K562 (cell line): Measurements from ENCODE around the gene SNAI1. TPM values are rescaled to one million over a fixed set of nuclear protein-coding genes. Genes with fewer than 3 reads are reported as not detected.
A peak's percentile ranks its signal among the peaks of the same experiment; 100 is the strongest.

Experiments
- CREBBP ChIP-seq: IDR thresholded peaks from one replicate; pipeline ENCODE4 v1.6.1; 2012; ENCODE audit warnings: low read depth, mild to moderate bottlenecking, control low read depth, inconsistent platforms, low read length
- CTBP1 ChIP-seq: fragments of 450-650 bp; IDR thresholded peaks from 2 replicates; pipeline ENCODE4 v1.6.1; 2016; ENCODE audit warnings: borderline replicate concordance
- HDAC2 ChIP-seq: fragments of 450-650 bp; IDR thresholded peaks from 2 replicates; pipeline ENCODE4 v1.6.1; 2016; ENCODE audit warnings: mild to moderate bottlenecking
- HEY1 ChIP-seq: fragments of 250-450 bp; sonication (Bioruptor Pico); IDR thresholded peaks from 2 replicates; pipeline ENCODE4 v1.5.0; 2020; ENCODE audit warnings: mild to moderate bottlenecking, moderate library complexity, borderline replicate concordance
- L3MBTL2 ChIP-seq: fragments of 450-650 bp; IDR thresholded peaks from 2 replicates; pipeline ENCODE4 v1.6.1; 2016; ENCODE audit warnings: mild to moderate bottlenecking, moderate library complexity
- NFRKB ChIP-seq: fragments of 450-650 bp; IDR thresholded peaks from 2 replicates; pipeline ENCODE4 v1.6.1; 2016; ENCODE audit warnings: low read depth
- POLR2A ChIP-seq: fragments of 450-650 bp; conservative IDR thresholded peaks from 2 replicates; pipeline ENCODE4 v1.6.1; 2016
- SNAPC5 ChIP-seq: fragments of 250-450 bp; sonication (Bioruptor Pico); IDR thresholded peaks from 2 replicates; pipeline ENCODE4 v1.8.0; 2021; ENCODE audit warnings: moderate library complexity, mild to moderate bottlenecking, inconsistent platforms
- SRF ChIP-seq, 2 experiments: fragments of 250-450, 450-650 bp in 1 of 2; sonication (Bioruptor Pico) in 1 of 2; sonication (generic) in 1 of 2; formaldehyde crosslinking; IDR thresholded peaks; 2 replicates each; pipeline versions ENCODE4 v1.5.0 to v1.5.1; 2020 to 2022; ENCODE audit warnings: mild to moderate bottlenecking in 1 of 2, missing genetic modification reagents in 1 of 2
- ZNF668 ChIP-seq: fragments of 250-450 bp; sonication (Bioruptor Pico); IDR thresholded peaks from 2 replicates; pipeline ENCODE4 v1.8.0; 2022; ENCODE audit warnings: mild to moderate bottlenecking, inconsistent platforms
- polyA plus RNA-seq, 8 experiments: library from polyadenylated mRNA; depleted of rRNA in 4 of 8; stranded (reverse) in 5 of 8; unstranded in 3 of 8; fragments of >200 nt; fragmentation: Nextera tagmentation in 2 of 8; fragmentation: Illumina TruSeq in 1 of 8; extraction: Ambion mirVana in 2 of 8; extraction: Trizol in 1 of 8; gene quantifications; 2 replicates each; pipeline versions ENCODE4 v1.2.1 to v1.2.3, GENCODE V29; 2011 to 2014; ENCODE audit warnings: inconsistent platforms in 1 of 8, missing spikeins in 1 of 8
- total RNA-seq, 7 experiments: library from RNA; depleted of rRNA in 6 of 7; stranded (reverse); fragments of >200 nt in 6 of 7; fragmentation: Illumina TruSeq in 2 of 7; extraction: Trizol in 2 of 7; gene quantifications; 2 replicates each; pipeline versions ENCODE4 v1.2.1 to v1.2.3, GENCODE V29; 2011 to 2021; ENCODE audit warnings: low replicate concordance in 1 of 7
- TF ChIP-seq, protein P1 (sequence below), 2 experiments: fragments of 450-650 bp; formaldehyde crosslinking in 1 of 2; IDR thresholded peaks; 2 replicates each; pipeline versions ENCODE4 v1.4.0 to v1.6.1; 2014 to 2020; ENCODE audit warnings: mild to moderate bottlenecking in 2 of 2, borderline replicate concordance in 1 of 2, low read depth in 1 of 2
- TF ChIP-seq, protein P2 (sequence below), 2 experiments: fragments of 450-650 bp; IDR thresholded peaks; 2 replicates each; pipeline ENCODE4 v1.6.1; 2016; ENCODE audit warnings: mild to moderate bottlenecking in 2 of 2, borderline replicate concordance in 1 of 2, low read depth in 1 of 2, moderate library complexity in 1 of 2

Gene SNAI1
- total and polyA plus RNA-seq, 9 of the 15 experiments (the other 6 are each of a cell fraction or from before 2014, with no cell fraction given) = 0.32 to 11.6 (median 2.0) TPM

DNA sequence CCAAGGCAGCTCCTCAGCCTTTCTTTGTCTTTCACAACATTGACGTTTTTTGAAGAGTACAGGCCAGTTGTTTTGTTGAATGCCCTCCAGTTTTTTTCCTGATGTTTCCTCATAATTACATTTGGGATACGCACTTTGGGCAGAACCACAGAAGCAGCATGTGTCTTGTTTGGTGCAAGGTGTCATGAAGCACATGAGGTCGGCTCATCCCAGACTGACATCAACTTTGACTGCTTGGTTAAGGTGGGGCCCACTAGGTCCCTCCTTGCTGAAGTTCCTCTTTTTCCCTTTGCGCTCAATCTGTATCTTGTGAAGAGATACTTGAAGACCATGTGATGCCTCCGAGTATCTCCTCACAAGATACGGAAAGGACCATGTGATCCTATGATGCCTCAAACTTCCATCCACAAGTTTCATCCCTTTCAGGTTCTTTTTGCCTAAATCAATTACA, 10.5 kb downstream of the SNAI1 start (continued):
- TF ChIP-seq SNAPC5 (CRISPR knock-in tag) (no peak), HEY1 (CRISPR knock-in tag) (no peak), POLR2A (no peak), NFRKB (no peak), CTBP1 (peak; percentile 99), CREBBP (no peak), L3MBTL2 (peak; percentile 97), SRF (CRISPR knock-in tag; IDR thresholded peaks at IDR 0.05) (no peak), HDAC2 (peak; percentile 79; the same call in 1 of the 2 replicates), ZNF668 (CRISPR knock-in tag) (peak; percentile 75; the same call in 1 of the 2 replicates)
- TF ChIP-seq, protein P1, sequence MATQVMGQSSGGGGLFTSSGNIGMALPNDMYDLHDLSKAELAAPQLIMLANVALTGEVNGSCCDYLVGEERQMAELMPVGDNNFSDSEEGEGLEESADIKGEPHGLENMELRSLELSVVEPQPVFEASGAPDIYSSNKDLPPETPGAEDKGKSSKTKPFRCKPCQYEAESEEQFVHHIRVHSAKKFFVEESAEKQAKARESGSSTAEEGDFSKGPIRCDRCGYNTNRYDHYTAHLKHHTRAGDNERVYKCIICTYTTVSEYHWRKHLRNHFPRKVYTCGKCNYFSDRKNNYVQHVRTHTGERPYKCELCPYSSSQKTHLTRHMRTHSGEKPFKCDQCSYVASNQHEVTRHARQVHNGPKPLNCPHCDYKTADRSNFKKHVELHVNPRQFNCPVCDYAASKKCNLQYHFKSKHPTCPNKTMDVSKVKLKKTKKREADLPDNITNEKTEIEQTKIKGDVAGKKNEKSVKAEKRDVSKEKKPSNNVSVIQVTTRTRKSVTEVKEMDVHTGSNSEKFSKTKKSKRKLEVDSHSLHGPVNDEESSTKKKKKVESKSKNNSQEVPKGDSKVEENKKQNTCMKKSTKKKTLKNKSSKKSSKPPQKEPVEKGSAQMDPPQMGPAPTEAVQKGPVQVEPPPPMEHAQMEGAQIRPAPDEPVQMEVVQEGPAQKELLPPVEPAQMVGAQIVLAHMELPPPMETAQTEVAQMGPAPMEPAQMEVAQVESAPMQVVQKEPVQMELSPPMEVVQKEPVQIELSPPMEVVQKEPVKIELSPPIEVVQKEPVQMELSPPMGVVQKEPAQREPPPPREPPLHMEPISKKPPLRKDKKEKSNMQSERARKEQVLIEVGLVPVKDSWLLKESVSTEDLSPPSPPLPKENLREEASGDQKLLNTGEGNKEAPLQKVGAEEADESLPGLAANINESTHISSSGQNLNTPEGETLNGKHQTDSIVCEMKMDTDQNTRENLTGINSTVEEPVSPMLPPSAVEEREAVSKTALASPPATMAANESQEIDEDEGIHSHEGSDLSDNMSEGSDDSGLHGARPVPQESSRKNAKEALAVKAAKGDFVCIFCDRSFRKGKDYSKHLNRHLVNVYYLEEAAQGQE (IDR thresholded peaks at IDR 0.05; ENCODE audit: borderline replicate concordance) = peak; percentile 34; the same call in 1 of the 2 replicates
- TF ChIP-seq, protein P1 (CRISPR knock-in tag; IDR thresholded peaks at IDR 0.05; ENCODE audit: low read depth) = no peak
- TF ChIP-seq, protein P2, sequence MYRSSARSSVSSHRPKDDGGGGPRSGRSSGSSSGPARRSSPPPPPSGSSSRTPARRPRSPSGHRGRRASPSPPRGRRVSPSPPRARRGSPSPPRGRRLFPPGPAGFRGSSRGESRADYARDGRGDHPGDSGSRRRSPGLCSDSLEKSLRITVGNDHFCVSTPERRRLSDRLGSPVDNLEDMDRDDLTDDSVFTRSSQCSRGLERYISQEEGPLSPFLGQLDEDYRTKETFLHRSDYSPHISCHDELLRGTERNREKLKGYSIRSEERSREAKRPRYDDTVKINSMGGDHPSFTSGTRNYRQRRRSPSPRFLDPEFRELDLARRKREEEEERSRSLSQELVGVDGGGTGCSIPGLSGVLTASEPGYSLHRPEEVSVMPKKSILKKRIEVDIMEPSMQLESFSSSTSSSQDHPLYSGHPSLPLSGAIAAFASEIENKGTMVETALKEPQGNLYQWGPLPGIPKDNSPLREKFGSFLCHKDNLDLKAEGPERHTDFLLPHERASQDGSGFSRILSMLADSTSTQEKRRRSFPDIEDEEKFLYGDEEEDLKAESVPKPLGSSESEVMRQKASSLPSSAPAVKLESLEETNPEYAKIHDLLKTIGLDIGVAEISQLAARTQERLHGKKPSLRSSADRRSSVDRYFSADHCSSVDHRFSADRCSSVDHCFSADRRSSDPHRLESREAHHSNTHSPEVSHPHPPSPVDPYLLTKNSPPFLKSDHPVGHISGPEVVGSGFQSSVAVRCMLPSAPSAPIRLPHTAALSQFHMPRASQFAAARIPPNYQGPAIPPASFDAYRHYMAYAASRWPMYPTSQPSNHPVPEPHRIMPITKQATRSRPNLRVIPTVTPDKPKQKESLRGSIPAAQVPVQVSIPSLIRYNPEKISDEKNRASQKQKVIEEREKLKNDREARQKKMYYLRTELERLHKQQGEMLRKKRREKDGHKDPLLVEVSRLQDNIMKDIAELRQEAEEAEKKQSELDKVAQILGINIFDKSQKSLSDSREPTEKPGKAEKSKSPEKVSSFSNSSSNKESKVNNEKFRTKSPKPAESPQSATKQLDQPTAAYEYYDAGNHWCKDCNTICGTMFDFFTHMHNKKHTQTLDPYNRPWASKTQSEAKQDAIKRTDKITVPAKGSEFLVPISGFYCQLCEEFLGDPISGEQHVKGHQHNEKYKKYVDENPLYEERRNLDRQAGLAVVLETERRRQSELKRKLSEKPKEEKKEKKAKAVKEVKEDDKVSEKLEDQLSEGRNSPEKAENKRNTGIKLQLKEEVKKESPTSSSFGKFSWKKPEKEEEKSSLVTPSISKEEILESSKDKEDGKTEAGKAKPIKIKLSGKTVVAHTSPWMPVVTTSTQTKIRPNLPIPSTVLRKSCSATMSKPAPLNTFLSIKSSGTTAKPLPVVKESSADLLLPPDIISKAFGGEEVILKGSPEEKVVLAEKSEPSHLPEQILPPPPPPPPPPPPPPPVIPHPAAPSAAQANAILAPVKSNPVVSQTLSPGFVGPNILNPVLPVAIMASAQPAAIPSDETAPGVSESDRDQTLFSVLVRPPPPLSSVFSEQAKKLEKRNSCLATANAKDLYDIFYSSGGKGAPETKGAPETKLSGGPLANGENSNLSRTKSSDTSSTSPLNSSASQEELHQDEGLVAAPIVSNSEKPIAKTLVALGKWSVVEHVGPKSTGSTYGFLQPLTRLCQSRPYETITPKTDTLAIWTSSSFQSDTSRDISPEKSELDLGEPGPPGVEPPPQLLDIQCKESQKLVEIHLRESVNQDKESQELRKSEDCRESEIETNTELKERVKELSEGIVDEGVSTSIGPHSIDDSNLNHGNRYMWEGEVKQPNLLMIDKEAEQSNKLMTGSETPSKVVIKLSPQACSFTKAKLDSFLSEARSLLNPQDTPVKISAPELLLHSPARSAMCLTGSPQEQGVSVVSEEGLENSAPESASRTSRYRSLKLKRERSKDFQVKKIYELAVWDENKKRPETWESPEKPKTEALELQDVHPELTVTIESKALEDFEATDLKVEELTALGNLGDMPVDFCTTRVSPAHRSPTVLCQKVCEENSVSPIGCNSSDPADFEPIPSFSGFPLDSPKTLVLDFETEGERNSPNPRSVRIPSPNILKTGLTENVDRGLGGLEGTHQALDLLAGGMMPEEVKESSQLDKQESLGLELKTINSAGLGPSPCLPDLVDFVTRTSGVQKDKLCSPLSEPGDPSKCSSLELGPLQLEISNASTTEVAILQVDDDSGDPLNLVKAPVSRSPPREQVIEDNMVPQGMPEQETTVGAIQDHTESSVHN (IDR thresholded peaks at IDR 0.05; ENCODE audit: borderline replicate concordance in 1 of 2, low read depth in 1 of 2) = no peak
